A549 (cell line): ENCODE measurements around the gene VAPA.

Experiments
- CTCF ChIP-seq: fragments of >200 bp; sonication (Bioruptor Twin); formaldehyde crosslinking; IDR thresholded peaks from 3 replicates; pipeline ENCODE4 v1.5.1; 2016
- FOXS1 ChIP-seq: fragments of 250-450 bp; sonication (Bioruptor Pico); IDR thresholded peaks from 2 replicates; pipeline ENCODE4 v1.5.0; 2020; ENCODE audit warnings: mild to moderate bottlenecking, moderate library complexity
- POLR2A ChIP-seq: IDR thresholded peaks from 2 replicates; pipeline ENCODE4 v1.6.1; 2012; ENCODE audit warnings: mild to moderate bottlenecking, low read length
- USF2 ChIP-seq: fragments of 450-650 bp; IDR thresholded peaks from 2 replicates; pipeline ENCODE4 v1.6.1; 2014; ENCODE audit warnings: antibody characterized with exemption

DNA sequence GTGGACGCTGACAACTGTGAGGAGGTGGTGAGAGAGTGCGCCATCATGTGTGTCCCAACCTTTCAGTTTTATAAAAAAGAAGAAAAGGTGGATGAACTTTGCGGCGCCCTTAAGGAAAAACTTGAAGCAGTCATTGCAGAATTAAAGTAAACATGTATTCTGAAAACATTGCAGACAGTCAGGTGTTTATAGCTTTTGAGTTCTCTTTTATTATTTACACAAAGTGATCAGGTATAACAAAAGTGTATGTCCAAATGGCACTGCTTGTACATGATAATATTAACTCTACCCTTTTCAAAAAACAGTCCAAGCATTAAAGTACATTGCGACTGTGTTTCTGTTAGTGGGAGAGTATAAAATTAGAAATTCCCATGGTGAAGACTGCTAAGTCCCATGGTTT is 25.8 kb upstream of the VAPA start:
- no peak for TF ChIP-seq CTCF
- TF ChIP-seq FOXS1 (CRISPR knock-in tag): no peak
- TF ChIP-seq USF2: no peak
- TF ChIP-seq POLR2A: no peak
